Right lobe of liver (tissue), 6 donors: Measurements from ENCODE around the gene TACR3. TPM values are rescaled to one million over a fixed set of nuclear protein-coding genes. Genes with fewer than 3 reads are reported as not detected.
"Not testable (repeated sequence)": the region's sequence is repeated elsewhere in the genome, so short reads cannot be mapped to it uniquely, and the experiment has no call there.

ENCODE experiments used
- ATAC-seq, 4 donors: fragments of 200-7000 bp; cut with Tn5 transposase; one replicate each; pipeline ENCODE4 v1.9.1; 2020; ENCODE audit warnings: mild to moderate bottlenecking in 4 of 4, moderate library complexity in 4 of 4
- DNase-seq, 3 donors: peaks; one replicate each; pipeline ENCODE4 v3.0.0-alpha.2; 2020
- H3K27ac ChIP-seq, 3 donors: fragments of 200-600 bp; one replicate each; pipeline ENCODE4 v1.8.0; 2022
- H3K27me3 ChIP-seq, 2 donors: fragments of 200-600 bp; one replicate each; pipeline ENCODE4 v1.8.0; 2022
- H3K36me3 ChIP-seq, 4 donors: fragments of 200-600 bp; sonication (generic) in 1 of 4; one replicate each; pipeline versions ENCODE4 v1.5.1 to v1.8.0; 2017 to 2022; ENCODE audit warnings: control low read depth in 1 of 4
- H3K4me1 ChIP-seq, 4 donors: fragments of 200-600 bp; sonication (generic) in 1 of 4; one replicate each; pipeline versions ENCODE4 v1.5.1 to v1.8.0; 2017 to 2022; ENCODE audit warnings: control low read depth in 1 of 4
- H3K4me3 ChIP-seq, 3 donors: fragments of 200-600 bp; one replicate each; pipeline ENCODE4 v1.8.0; 2022
- H3K9me3 ChIP-seq, 4 donors: fragments of 200-600 bp; sonication (generic) in 1 of 4; one replicate each; pipeline versions ENCODE4 v1.5.1 to v1.8.0; 2017 to 2022; ENCODE audit warnings: control low read depth in 1 of 4
- POLR2A ChIP-seq: fragments of 450-650 bp; IDR thresholded peaks from one replicate; pipeline ENCODE4 v1.6.1; 2017; ENCODE audit warnings: antibody characterized with exemption, mild to moderate bottlenecking
- WGBS: methylation state at CpG from one replicate; pipeline ENCODE4 v1.1.6; 2018; ENCODE audit warnings: low coverage, low lambda C conversion rate; ENCODE audit not compliant: insufficient coverage; ENCODE audit errors: missing lambda C conversion rate; 5-methylcytosine and 5-hydroxymethylcytosine counted together
- intact Hi-C, 2 donors: fragments of 100-400 bp; cut with DNase I; formaldehyde crosslinking; loops; one replicate each; pipeline versions ENCODE4 v1.11.2 to v1.14.1; 2022
- total RNA-seq, 6 experiments: library from RNA; depleted of rRNA in 2 of 6; stranded (reverse); fragments of >200 nt in 2 of 6; fragmentation: NEBNext Ultra II Directional in 3 of 6; extraction: Animal tissue kit (Norgen Biotek cat#: 25700) in 3 of 6; gene quantifications; one replicate each; pipeline versions ENCODE4 v1.1.0 to v1.2.4, GENCODE V29; 2016 to 2023
- TF ChIP-seq, protein P1 (sequence below), 4 donors: fragments of 200-600 bp in 3 of 4; fragments of 450-650 bp in 1 of 4; IDR thresholded peaks; one replicate each; pipeline versions ENCODE4 v1.5.1 to v1.8.0; 2016 to 2022; ENCODE audit warnings: antibody characterized with exemption in 4 of 4, mild to moderate bottlenecking in 2 of 4
- donor health status: DM: no; HTN: yes; CAD: no.
- donor health status: DM: no; HTN: no; CAD: no.
- donor health status: DM: no; HTN: no; CAD: no.
- donor health status: DM: no; HTN: yes; CAD: no.
- donor health status: DM: no; HTN: yes; CAD: no.

TACR3 gene
- total RNA-seq, 6 experiments from 2014 or later = not detected

DNA sequence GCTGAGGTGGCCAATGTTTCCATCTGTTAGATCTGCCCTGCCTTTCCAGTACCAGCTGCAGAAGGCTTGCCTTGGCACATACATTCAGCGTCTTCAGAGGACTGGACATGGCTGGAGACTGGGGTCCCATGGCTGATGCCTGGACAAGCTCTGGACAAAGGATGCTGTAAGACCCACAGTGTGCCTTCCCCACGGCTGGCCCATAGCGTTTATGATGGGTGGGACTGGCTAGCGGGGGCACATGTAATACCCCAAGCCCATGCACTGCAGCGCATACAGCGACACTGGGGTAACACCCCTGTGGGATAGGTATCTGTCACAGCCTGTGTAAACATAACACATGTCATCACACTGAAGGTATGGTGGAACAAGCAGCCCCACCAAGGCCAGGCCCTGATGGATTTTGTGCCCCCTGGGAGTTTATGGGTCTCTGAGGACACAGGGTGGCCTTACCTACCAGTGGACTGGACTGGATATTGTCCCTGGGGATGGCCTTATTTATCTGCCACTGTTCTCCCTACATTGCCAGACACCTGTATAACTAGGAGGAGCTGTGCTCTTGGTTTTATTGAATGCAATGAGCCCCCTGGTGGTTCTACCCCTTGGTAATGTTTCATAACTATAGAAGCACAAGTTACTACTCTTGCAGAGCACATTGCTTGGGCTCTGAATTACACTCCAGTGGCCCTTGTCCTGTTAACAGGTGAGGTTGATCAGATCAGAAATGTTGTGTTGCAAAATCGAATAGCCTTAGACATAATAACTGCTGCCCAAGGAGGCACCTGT, 34.3 kb upstream of the TACR3 start:
- H3K4me3 ChIP-seq = no peak overlapping the region
- no peaks in the 10 kb centered on the region for H3K4me1 ChIP-seq
- DNase-seq (no peak), ATAC-seq (no peak)
- no peaks in the 10 kb centered on the region for H3K9me3 ChIP-seq
- intact Hi-C loops = no loop called here
- H3K27ac ChIP-seq = no peak overlapping the region
- no peaks in the 10 kb centered on the region for H3K27me3 ChIP-seq
- TF ChIP-seq, protein P1, sequence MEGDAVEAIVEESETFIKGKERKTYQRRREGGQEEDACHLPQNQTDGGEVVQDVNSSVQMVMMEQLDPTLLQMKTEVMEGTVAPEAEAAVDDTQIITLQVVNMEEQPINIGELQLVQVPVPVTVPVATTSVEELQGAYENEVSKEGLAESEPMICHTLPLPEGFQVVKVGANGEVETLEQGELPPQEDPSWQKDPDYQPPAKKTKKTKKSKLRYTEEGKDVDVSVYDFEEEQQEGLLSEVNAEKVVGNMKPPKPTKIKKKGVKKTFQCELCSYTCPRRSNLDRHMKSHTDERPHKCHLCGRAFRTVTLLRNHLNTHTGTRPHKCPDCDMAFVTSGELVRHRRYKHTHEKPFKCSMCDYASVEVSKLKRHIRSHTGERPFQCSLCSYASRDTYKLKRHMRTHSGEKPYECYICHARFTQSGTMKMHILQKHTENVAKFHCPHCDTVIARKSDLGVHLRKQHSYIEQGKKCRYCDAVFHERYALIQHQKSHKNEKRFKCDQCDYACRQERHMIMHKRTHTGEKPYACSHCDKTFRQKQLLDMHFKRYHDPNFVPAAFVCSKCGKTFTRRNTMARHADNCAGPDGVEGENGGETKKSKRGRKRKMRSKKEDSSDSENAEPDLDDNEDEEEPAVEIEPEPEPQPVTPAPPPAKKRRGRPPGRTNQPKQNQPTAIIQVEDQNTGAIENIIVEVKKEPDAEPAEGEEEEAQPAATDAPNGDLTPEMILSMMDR (IDR thresholded peaks at IDR 0.05) = no peak
- TF ChIP-seq POLR2A = no peak
- WGBS = 36% methylated on average over 2 of the region's 7 CpGs
- no peaks in the 10 kb centered on the region for H3K36me3 ChIP-seq

DNA sequence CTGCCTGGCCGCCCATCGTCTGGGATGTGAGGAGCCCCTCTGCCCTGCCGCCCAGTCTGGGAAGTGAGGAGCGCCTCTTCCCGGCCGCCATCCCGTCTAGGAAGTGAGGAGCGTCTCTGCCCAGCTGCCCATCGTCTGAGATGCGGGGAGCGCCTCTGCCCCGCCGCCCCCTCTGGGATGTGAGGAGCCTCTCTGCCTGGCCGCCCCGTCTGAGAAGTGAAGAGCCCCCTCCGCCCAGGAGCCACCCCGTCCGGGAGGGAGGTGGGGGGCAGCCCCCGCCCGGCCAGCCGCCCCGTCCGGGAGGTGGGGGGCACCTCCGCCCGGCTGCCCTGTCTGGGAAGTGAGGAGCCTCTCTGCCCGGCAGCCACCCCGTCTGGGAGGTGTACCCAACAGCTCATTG, 3.4 kb upstream of the TACR3 start:
- intact Hi-C loops, H3K4me1 ChIP-seq, H3K27ac ChIP-seq, DNase-seq, ATAC-seq, H3K36me3 ChIP-seq, H3K9me3 ChIP-seq, H3K27me3 ChIP-seq, H3K4me3 ChIP-seq: not testable (repeated sequence)
- WGBS = 93% methylated on average over 3 of the region's 27 CpGs

DNA sequence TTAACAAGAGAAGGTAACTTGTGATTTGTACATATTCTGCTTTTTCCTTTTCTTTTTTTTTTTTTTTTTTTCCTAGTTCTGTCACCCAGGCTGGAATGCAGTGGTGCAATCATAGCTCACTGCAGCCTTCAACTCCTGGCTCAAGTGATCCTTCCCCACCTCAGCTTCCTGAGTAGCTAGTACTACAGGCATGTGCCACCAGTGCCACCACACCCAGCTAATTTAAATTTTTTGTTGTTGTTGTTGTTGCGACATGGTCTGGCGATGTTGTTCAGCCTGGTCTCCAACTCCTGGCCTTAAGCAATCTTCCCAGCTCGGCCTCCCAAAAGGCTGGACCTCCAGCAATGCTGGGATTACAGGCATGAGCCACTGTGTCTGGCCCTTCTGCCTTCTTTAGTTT, 1.5 kb upstream of the TACR3 start:
- ATAC-seq = no peak
- no peak for DNase-seq

DNA sequence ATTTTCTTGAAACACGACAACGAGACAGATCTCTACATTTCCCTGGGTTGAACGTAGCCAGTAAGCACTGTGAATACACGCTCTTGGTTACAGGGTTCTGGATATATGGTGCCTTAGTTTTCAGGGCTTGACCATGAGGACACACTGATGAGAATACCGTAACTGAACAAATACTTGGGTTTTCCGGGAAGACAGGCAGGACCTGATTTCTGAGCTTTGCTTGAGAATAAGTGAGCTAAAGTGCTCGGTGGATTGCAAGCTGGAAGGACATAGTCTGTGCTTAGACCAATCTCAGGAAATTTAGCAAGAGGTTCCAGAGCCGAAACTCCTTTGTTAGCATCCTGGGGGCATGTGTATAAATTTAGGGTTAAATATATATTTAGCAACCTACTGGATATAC, 876 bp upstream of the TACR3 start:
- intact Hi-C loops = no loop called here
- Histone ChIP-seq H3K4me3 (no peak overlapping the region), H3K9me3 (no peaks in the 10 kb centered on the region), H3K36me3 (no peaks in the 10 kb centered on the region), H3K27ac (no peak overlapping the region), H3K27me3 (no peaks in the 10 kb centered on the region), H3K4me1 (no peaks in the 10 kb centered on the region)
- 43% methylated on average over 8 of the region's 8 CpGs for WGBS
- DNase-seq (no peak), ATAC-seq (no peak)
- no peak for TF ChIP-seq POLR2A
- TF ChIP-seq, protein P1 (IDR thresholded peaks at IDR 0.05) = no peak

More for the DNA sequence above, 1.5 kb upstream of the TACR3 start:
- H3K27me3 ChIP-seq = no peaks in the 10 kb centered on the region
- intact Hi-C loops = no loop called here
- no peak overlapping the region for H3K27ac ChIP-seq
- H3K9me3 ChIP-seq = no peaks in the 10 kb centered on the region
- no peak overlapping the region for H3K4me3 ChIP-seq
- no peaks in the 10 kb centered on the region for H3K4me1 ChIP-seq
- H3K36me3 ChIP-seq = no peaks in the 10 kb centered on the region
- 93% methylated on average over 3 of the region's 3 CpGs for WGBS
- TF ChIP-seq, protein P1 (IDR thresholded peaks at IDR 0.05) = no peak
- no peak for TF ChIP-seq POLR2A

DNA sequence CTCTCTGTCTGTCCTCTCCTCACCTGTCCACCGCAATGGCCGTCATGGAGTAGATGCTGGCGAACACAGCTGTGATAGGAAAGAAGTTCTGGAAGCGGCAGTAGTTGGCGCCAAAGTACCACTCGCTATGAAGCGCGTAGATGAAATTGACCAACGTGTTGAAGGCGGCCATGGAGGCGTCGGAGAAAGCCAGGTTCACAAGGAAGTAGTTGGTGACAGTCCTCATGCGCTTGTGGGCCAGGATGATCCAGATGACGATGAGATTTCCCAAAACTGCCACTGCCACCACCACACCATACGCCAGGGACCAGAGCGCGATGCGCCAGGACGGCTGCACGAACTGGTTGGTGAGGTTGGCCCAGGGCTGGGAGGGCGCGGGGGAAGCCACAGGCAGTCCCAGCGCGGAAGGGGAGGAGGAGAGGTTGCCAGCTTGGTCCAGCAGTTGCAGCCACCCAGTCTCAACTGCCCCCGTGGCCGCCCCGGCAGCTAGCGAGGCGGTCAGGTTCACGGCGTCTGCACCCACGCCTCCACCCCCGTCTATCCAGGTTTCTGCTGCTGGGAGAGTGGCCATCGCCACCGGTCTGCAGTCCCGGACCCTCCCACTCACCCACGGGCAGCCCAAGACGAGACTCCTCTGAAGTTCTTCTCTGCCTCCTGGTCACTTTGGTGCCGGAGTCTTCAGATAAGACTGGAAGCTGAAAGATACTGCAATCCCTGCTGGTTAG, 518 bp downstream of the TACR3 start:
- no peaks in the 10 kb centered on the region for H3K36me3 ChIP-seq
- no peak overlapping the region for H3K4me3 ChIP-seq
- no peaks in the 10 kb centered on the region for H3K9me3 ChIP-seq
- 5% methylated on average over 17 of the region's 39 CpGs for WGBS
- ATAC-seq = no peak
- intact Hi-C loops = no loop called here
- no peaks in the 10 kb centered on the region for H3K4me1 ChIP-seq
- H3K27me3 ChIP-seq = no peaks in the 10 kb centered on the region
- no peak for DNase-seq
- TF ChIP-seq, protein P1 (IDR thresholded peaks at IDR 0.05) = no peak
- TF ChIP-seq POLR2A = no peak
- no peak overlapping the region for H3K27ac ChIP-seq
